ENCODE data around the gene TNFRSF14.

Gene TNFRSF14

DNA sequence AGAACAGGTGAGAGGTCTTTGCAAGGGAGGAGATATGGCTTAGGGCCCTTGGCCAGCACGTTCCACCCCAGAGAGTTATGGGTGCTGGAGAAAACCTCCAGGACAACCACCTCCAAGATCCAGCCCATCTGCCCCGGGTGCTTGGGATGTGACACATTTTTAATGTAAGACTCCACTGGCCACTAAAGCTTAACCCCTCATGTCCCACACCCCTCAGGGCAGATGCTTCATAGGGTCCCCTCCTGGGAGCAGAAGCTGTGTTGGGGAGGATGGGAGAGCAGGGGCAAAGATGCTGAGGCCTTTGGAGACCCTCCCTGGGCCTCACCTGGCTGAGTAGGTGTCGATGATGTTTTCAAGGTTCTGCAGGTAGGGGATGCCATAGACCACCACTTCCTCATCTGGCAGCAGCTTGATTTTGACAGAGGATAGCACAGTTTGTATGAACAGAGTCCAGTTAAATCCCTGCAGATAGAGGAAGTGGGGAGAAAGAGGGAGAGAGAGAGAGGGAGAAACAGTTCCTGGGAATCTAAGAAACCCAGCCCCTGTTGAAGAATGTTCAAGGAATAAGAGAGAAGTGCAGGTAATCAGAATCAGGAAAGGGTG lies 42.3 kb downstream of the TNFRSF14 start:
- Histone ChIP-seq H3K36me3 (ENCODE audit: control insufficient read depth, insufficient read depth, low read length) (no peaks in the 10 kb centered on the region), H3K27ac (ENCODE audit: low read depth, low read length, severe bottlenecking) (no peak overlapping the region), H3K9me3 (ENCODE audit: control insufficient read depth, low read length) (no peaks in the 10 kb centered on the region), H3K4me1 (ENCODE audit: control insufficient read depth, insufficient read depth, low read length, poor library complexity, severe bottlenecking) (no peaks in the 10 kb centered on the region), H3K4me3 (ENCODE audit: extremely low read depth, insufficient read depth, low read length, poor library complexity, severe bottlenecking) (no peak overlapping the region)
- WGBS, 2 experiments (ENCODE audit: insufficient coverage in 2 of 2), result 70 to 73% methylated on average over 1 to 2 of the region's 3 CpGs

DNA sequence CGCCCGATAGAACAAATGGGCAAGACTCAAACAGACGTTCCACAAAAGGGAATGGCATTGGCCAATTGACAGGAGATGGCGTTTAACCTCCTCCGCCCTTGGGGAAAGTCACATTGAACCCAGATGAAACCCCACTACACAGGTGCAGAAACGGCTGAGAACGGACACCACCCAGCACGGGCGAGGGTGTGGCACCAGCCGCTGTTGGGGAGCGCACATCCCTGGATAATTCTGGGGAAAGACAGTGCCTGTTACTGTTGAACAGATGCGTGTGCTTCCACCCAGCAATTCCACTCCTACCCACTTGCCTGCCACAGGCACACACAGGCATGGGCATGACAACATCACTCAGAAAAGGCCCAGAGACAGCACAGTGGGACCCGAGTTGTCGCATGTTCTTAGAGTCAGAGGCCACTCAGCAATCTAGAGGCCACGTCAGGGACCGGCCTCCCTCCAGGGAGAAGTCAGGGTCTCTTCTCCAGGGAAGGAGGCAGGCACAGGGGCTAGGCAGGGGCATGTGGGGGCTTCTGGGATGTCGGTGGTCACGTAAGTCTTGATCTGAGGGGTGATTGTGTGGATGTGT lies 45.6 kb downstream of the TNFRSF14 start:
- 82% methylated on average over 15 to 17 of the region's 18 CpGs for WGBS, 2 experiments (ENCODE audit: insufficient coverage in 2 of 2)
- Histone ChIP-seq H3K4me1 (ENCODE audit: control insufficient read depth, insufficient read depth, low read length, poor library complexity, severe bottlenecking) (no peaks in the 10 kb centered on the region), H3K4me3 (ENCODE audit: extremely low read depth, insufficient read depth, low read length, poor library complexity, severe bottlenecking) (no peak overlapping the region), H3K27ac (ENCODE audit: low read depth, low read length, severe bottlenecking) (no peak overlapping the region), H3K36me3 (ENCODE audit: control insufficient read depth, insufficient read depth, low read length) (no peaks in the 10 kb centered on the region), H3K9me3 (ENCODE audit: control insufficient read depth, low read length) (no peaks in the 10 kb centered on the region)

DNA sequence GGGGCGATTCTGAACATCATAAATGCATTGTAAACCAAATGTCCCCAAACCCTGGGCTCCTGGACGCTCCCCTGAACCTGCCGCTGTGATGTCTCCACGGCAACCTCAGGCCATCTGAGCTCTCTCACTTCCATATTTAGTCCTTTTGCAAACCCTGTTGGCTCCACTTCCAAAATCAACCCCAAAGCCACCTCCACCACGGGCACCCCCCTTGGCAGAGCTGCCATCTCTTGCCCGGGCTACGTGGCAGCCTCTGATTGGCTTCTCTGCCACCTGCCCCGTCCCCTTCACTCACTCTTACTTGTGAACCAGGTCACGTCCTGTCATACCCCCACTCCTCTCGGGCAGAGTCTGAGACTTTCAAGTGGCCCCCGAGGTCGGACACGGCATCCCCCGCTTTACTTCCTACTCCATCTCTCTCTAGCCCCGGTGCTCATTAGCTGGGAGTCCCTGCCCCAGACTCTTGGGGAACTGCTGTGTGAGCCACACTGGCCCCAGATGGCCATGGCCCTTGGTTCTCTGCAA lies 46.2 kb downstream of the TNFRSF14 start:
- WGBS, 2 experiments (ENCODE audit: insufficient coverage in 2 of 2), result 81 to 90% methylated on average over 13 to 14 of the region's 15 CpGs

DNA sequence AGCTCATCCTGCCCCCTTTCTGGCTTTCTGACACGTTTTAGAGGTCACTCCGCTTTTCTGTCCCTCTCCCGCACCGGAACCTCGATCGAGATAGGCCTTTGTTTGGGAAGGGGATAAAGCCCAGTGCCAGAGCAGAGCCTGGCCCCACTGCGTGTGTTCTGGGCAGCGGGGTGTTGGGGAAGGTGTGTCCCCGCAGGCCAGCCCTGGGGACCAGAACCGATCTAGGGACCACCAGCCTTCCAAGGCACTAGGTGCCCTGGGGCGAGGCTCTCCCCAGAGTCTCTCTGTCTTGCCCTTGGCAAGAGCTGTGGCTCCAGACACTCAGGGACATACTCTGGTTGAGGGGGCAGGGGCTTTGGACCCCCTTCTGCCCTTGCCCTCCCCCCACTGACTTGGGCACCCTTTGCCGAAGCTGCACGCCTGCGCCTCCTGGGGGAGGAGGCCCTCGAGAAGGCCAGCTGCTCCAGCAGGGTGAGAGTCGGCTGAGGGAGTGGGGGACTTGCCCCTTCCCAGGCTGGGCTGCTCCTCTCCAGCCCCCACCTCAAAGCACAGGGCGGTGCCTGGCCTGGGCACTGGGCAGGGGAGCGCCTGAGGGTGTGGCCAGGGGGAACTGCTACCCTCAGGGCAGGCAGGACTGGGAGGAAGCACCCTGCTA lies 46.8 kb downstream of the TNFRSF14 start:
- WGBS, 2 experiments (ENCODE audit: insufficient coverage in 2 of 2), result 83 to 84% methylated on average over 12 to 17 of the region's 18 CpGs
- H3K4me3 ChIP-seq (ENCODE audit: extremely low read depth, insufficient read depth, low read length, poor library complexity, severe bottlenecking), result no peak overlapping the region

More for the DNA sequence above, 46.2 kb downstream of the TNFRSF14 start:
- H3K27ac ChIP-seq (ENCODE audit: low read depth, low read length, severe bottlenecking), result no peak overlapping the region
- H3K36me3 ChIP-seq (ENCODE audit: control insufficient read depth, insufficient read depth, low read length), result no peaks in the 10 kb centered on the region
- no peaks in the 10 kb centered on the region for H3K4me1 ChIP-seq (ENCODE audit: control insufficient read depth, insufficient read depth, low read length, poor library complexity, severe bottlenecking)
- H3K9me3 ChIP-seq (ENCODE audit: control insufficient read depth, low read length), result no peaks in the 10 kb centered on the region
- H3K4me3 ChIP-seq (ENCODE audit: extremely low read depth, insufficient read depth, low read length, poor library complexity, severe bottlenecking), result no peak overlapping the region

DNA sequence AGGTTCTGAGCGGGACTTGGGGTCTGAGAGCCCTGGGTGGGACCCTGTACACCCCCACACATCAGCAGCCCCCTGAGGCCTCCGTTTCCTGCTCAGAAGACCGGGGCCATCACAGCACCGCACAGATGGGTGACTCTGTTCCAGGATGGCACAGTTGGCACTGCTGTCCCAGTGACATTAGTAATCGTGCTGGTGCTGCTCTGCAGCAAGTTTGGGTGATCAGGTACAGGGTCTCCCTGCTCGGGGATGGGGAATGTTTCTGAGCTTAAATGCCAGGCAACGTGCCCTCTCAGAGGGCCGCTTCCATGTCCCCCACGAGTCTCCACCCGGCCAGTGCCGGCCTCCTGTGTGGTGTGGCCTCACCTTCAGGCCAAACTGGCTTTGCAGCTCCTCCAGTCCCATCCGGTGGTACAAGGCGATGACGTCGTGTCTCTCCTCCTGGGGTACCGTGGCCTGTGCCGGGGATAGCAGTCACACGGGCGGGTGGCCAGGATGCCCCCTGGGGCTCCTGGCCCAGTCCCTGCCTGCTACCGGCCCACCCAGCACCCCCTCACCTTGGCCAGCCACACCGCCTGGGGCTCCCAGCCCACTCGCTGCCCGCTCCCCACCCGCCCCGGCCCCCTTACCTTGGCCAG lies 47.5 kb downstream of the TNFRSF14 start:
- 89 to 92% methylated on average over 19 to 25 of the region's 25 CpGs for WGBS, 2 experiments (ENCODE audit: insufficient coverage in 2 of 2)
- Histone ChIP-seq H3K36me3 (ENCODE audit: control insufficient read depth, insufficient read depth, low read length) (no peaks in the 10 kb centered on the region), H3K4me1 (ENCODE audit: control insufficient read depth, insufficient read depth, low read length, poor library complexity, severe bottlenecking) (no peaks in the 10 kb centered on the region), H3K9me3 (ENCODE audit: control insufficient read depth, low read length) (no peaks in the 10 kb centered on the region), H3K4me3 (ENCODE audit: extremely low read depth, insufficient read depth, low read length, poor library complexity, severe bottlenecking) (no peak overlapping the region), H3K27ac (ENCODE audit: low read depth, low read length, severe bottlenecking) (no peak overlapping the region)

More for the DNA sequence above, 46.8 kb downstream of the TNFRSF14 start:
- H3K36me3 ChIP-seq (ENCODE audit: control insufficient read depth, insufficient read depth, low read length), result no peaks in the 10 kb centered on the region
- no peaks in the 10 kb centered on the region for H3K9me3 ChIP-seq (ENCODE audit: control insufficient read depth, low read length)
- no peaks in the 10 kb centered on the region for H3K4me1 ChIP-seq (ENCODE audit: control insufficient read depth, insufficient read depth, low read length, poor library complexity, severe bottlenecking)
- H3K27ac ChIP-seq (ENCODE audit: low read depth, low read length, severe bottlenecking), result no peak overlapping the region

DNA sequence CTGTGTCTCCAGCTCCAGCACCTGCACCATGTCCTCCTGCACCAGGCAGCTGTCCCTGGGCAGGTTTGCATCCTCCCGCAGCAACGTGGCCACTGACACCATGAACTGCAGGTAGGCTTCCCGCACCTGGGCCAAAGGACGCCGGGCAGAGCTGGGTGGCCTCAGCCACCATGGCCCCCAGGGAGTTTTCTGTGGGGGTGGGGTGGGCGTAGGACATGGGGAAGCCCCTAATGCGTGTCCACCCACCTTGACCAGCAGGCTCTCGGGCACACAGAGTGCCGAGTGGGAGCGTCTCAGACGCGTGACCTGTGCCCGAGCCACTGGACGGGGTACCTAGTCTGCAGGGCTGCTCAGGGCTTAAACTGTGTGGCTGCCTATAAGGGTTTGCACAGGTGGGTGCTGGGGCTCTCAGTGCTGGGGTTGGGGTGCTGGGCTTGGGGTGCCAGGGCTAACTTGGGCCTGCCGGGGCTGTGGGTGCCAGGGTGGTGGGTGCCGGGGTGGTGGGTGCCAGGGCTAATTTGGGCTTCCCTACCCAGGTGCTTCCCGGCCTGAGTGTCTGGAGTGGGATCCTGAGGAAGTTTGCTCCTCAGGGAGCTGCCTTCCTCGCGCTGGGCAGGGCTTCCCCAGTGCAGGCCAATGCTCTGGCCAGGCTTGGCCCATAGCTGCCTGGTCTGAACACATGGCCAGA lies 48.1 kb downstream of the TNFRSF14 start:
- H3K4me3 ChIP-seq (ENCODE audit: extremely low read depth, insufficient read depth, low read length, poor library complexity, severe bottlenecking), result no peak overlapping the region
- no peaks in the 10 kb centered on the region for H3K36me3 ChIP-seq (ENCODE audit: control insufficient read depth, insufficient read depth, low read length)
- H3K9me3 ChIP-seq (ENCODE audit: control insufficient read depth, low read length), result no peaks in the 10 kb centered on the region
- no peak overlapping the region for H3K27ac ChIP-seq (ENCODE audit: low read depth, low read length, severe bottlenecking)
- no peaks in the 10 kb centered on the region for H3K4me1 ChIP-seq (ENCODE audit: control insufficient read depth, insufficient read depth, low read length, poor library complexity, severe bottlenecking)
- 92 to 94% methylated on average over 15 of the region's 19 CpGs for WGBS, 2 experiments (ENCODE audit: insufficient coverage in 2 of 2)

DNA sequence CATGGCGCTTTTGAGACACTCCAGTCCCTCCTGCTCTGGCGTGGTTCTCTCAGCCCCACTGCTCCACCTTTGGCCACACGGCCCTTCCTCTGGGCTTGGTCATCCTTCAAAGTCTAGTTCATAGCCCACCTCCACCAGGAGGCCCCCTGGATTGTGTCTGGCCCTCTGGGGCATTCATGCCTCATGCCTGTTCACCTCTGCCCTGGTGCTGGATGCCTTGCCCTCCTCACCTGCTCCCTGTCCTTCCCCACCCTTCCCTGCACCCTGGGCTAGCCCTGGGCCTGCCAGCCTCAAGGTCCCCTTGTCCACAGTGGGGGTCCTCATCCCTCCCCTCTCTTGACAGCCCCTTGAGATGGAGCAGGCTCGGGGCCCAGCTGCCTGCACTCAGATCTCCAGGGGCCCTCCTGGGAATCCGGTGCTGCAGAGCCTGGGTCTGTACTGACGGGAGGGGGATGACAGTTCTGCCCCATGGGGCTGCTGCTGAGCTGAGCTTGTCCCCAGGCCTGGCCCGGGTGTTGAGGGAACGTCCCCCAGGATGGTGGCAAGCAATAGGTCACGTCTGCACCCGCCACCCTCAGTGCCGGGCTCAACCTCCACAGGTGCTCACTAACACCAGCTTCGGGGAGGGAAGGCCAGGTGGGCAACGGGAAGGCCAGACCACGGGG lies 48.8 kb downstream of the TNFRSF14 start:
- 84 to 89% methylated on average over 13 to 14 of the region's 14 CpGs for WGBS, 2 experiments (ENCODE audit: insufficient coverage in 2 of 2)
- no peak overlapping the region for H3K4me3 ChIP-seq (ENCODE audit: extremely low read depth, insufficient read depth, low read length, poor library complexity, severe bottlenecking)
- H3K4me1 ChIP-seq (ENCODE audit: control insufficient read depth, insufficient read depth, low read length, poor library complexity, severe bottlenecking), result no peaks in the 10 kb centered on the region
- no peaks in the 10 kb centered on the region for H3K9me3 ChIP-seq (ENCODE audit: control insufficient read depth, low read length)
- no peak overlapping the region for H3K27ac ChIP-seq (ENCODE audit: low read depth, low read length, severe bottlenecking)
- H3K36me3 ChIP-seq (ENCODE audit: control insufficient read depth, insufficient read depth, low read length), result no peaks in the 10 kb centered on the region

DNA sequence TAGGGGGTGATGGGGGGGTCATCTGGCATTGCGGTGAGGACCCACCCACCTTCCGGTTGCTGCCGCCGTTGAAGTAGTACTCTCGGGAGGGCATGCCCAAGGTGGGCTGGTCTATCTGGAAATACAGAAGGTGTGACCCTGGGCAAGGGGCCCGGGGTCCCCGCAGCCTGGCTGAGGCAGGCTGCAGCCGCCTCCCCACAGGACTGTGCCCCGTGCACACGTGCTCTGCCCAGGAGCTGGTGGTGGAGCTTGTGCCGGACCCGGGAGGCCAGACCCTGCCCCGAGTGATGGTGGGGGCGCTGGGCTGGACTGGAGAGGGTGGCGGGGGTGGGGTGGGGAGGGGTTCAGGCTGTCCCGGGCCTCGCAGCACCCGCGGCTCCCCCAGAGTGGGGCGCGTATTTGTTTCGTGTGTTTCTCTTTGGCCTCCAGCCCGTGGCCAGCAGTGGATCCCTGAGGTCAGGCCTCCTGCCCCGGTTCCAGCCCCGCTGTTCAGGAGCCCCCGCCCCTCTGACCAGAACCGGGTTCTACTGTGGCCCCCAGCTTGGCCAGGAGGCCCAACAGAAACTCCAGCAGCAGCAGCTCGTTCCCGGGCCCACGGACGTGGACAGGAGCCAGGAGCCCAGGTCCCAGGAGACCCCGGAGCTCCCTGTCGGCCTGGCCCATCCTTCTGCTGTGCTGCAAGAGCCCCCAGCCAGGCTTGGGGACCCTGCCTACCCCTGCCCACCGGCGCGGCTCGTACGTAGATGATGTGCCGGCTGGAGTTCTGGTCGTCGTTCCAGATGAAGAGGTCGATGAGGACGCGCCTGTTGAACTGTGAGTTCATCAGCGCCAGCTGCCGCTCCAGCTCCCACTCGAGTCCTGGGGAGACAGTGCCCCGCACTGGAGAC lies 49.6 kb downstream of the TNFRSF14 start:
- Histone ChIP-seq H3K9me3 (ENCODE audit: control insufficient read depth, low read length) (no peaks in the 10 kb centered on the region), H3K4me3 (ENCODE audit: extremely low read depth, insufficient read depth, low read length, poor library complexity, severe bottlenecking) (no peak overlapping the region), H3K4me1 (ENCODE audit: control insufficient read depth, insufficient read depth, low read length, poor library complexity, severe bottlenecking) (no peaks in the 10 kb centered on the region), H3K27ac (ENCODE audit: low read depth, low read length, severe bottlenecking) (no peak overlapping the region), H3K36me3 (ENCODE audit: control insufficient read depth, insufficient read depth, low read length) (no peaks in the 10 kb centered on the region)
- WGBS, 2 experiments (ENCODE audit: insufficient coverage in 2 of 2), result 92 to 94% methylated on average over 39 to 43 of the region's 48 CpGs

DNA sequence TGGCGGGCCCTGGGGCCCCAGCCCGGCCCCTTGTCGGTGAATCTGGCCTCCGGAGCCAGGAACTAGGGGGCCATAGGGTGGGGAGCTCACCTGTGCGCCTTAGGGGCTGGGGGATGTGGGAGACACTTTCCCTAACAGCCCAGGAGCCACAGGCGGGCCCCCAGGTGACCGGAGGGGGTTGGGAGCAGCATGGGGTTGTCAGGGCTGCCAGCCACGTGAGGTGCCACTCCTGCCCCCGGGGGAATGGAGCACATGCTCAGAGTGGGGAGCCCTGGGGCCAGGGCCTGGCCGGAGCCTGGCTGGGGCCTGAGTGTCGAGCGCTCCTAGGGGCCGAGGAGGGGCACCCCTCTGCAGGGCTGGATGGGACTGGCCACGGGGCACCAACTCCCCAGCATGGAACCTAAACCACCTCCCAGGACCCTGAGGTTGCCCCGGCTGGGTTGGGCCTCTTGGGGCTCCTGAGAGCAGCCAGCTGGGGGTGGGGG lies 50.3 kb downstream of the TNFRSF14 start:
- no peaks in the 10 kb centered on the region for H3K4me1 ChIP-seq (ENCODE audit: control insufficient read depth, insufficient read depth, low read length, poor library complexity, severe bottlenecking)
- H3K27ac ChIP-seq (ENCODE audit: low read depth, low read length, severe bottlenecking), result no peak overlapping the region
- H3K4me3 ChIP-seq (ENCODE audit: extremely low read depth, insufficient read depth, low read length, poor library complexity, severe bottlenecking), result no peak overlapping the region
- H3K9me3 ChIP-seq (ENCODE audit: control insufficient read depth, low read length), result no peaks in the 10 kb centered on the region
- no peaks in the 10 kb centered on the region for H3K36me3 ChIP-seq (ENCODE audit: control insufficient read depth, insufficient read depth, low read length)
- WGBS, 2 experiments (ENCODE audit: insufficient coverage in 2 of 2), result 78 to 83% methylated on average over 6 to 7 of the region's 15 CpGs
